WTC11 (cell line): ENCODE measurements around the gene MS4A6A. TPM values are rescaled to one million over a fixed set of nuclear protein-coding genes. Genes with fewer than 3 reads are reported as not detected.

Experiments
- ATAC-seq: fragments of 200-7000 bp; cut with Tn5 transposase; 2 replicates; pipeline ENCODE4 v1.10.0; 2021; ENCODE audit warnings: mild to moderate bottlenecking, moderate library complexity
- CTCF ChIA-PET: fragments of 300-600 bp; sonication (Branson Sonifier 250); formaldehyde crosslinking; loops from one replicate; lab custom pipeline; 2021; ENCODE audit warnings: antibody characterized with exemption; lab: Charles Lee
- POLR2A ChIA-PET: fragments of 350-600 bp; sonication (Branson Sonifier 250); formaldehyde crosslinking; loops from one replicate; lab custom pipeline; 2021; ENCODE audit warnings: antibody characterized with exemption; lab: Charles Lee
- DNase-seq: peaks from one replicate; pipeline ENCODE4 v3.0.0; 2021; ENCODE audit warnings: low spot score
- H3K27ac Mint-ChIP-seq: 2 replicates; pipeline ENCODE4 v1.8.0; 2021; ENCODE audit warnings: mixed read lengths
- H3K27me3 Mint-ChIP-seq: 2 replicates; pipeline ENCODE4 v1.8.0; 2021; ENCODE audit warnings: low read depth, mild to moderate bottlenecking, moderate library complexity, mixed read lengths
- H3K36me3 Mint-ChIP-seq: 2 replicates; pipeline ENCODE4 v1.8.0; 2021; ENCODE audit warnings: mixed read lengths
- H3K4me1 Mint-ChIP-seq: 2 replicates; pipeline ENCODE4 v1.8.0; 2022; ENCODE audit warnings: mixed read lengths
- H3K4me3 Mint-ChIP-seq: 2 replicates; pipeline ENCODE4 v1.8.0; 2021; ENCODE audit warnings: mild to moderate bottlenecking, moderate library complexity, mixed read lengths
- H3K9me3 Mint-ChIP-seq: 2 replicates; pipeline ENCODE4 v1.8.0; 2021; ENCODE audit warnings: mixed read lengths
- FOXJ3 ChIP-seq: sonication (generic); formaldehyde crosslinking; IDR thresholded peaks from 2 replicates; pipeline ENCODE4 v1.9.0; 2021; ENCODE audit warnings: missing genetic modification reagents, mild to moderate bottlenecking, borderline replicate concordance
- GABPB1 ChIP-seq: sonication (generic); formaldehyde crosslinking; IDR thresholded peaks from 2 replicates; pipeline ENCODE4 v1.8.1; 2023; ENCODE audit warnings: mild to moderate bottlenecking, missing genetic modification reagents
- GRHL2 ChIP-seq: fragments of 250-450 bp; sonication (Bioruptor Pico); IDR thresholded peaks from 2 replicates; pipeline ENCODE4 v1.8.0; 2022; ENCODE audit warnings: mild to moderate bottlenecking, moderate library complexity; ENCODE audit not compliant: insufficient replicate concordance, severe bottlenecking
- JAZF1 ChIP-seq: fragments of 250-450 bp; sonication (Bioruptor Pico); IDR thresholded peaks from 2 replicates; pipeline ENCODE4 v1.9.0; 2021; ENCODE audit warnings: moderate library complexity, mild to moderate bottlenecking, inconsistent platforms
- KAT7 ChIP-seq: sonication (generic); formaldehyde crosslinking; IDR thresholded peaks from 2 replicates; pipeline ENCODE4 v1.8.1; 2023; ENCODE audit warnings: missing genetic modification reagents, mild to moderate bottlenecking, borderline replicate concordance
- MLX ChIP-seq: sonication (generic); formaldehyde crosslinking; IDR thresholded peaks from 2 replicates; pipeline ENCODE4 v1.8.1; 2023; ENCODE audit warnings: mild to moderate bottlenecking, missing genetic modification reagents, moderate library complexity
- MYBL2 ChIP-seq: sonication (generic); formaldehyde crosslinking; IDR thresholded peaks from 2 replicates; pipeline ENCODE4 v1.8.1; 2023; ENCODE audit warnings: mild to moderate bottlenecking, moderate library complexity, missing genetic modification reagents
- OVOL2 ChIP-seq: fragments of 250-450 bp; sonication (Bioruptor Pico); IDR thresholded peaks from 2 replicates; pipeline ENCODE4 v1.9.0; 2021; ENCODE audit warnings: mild to moderate bottlenecking, borderline replicate concordance
- PREB ChIP-seq: sonication (generic); formaldehyde crosslinking; IDR thresholded peaks from 2 replicates; pipeline ENCODE4 v1.8.1; 2022; ENCODE audit warnings: mild to moderate bottlenecking, missing genetic modification reagents, moderate library complexity, borderline replicate concordance
- PRRX2 ChIP-seq: fragments of 250-450 bp; sonication (Bioruptor Pico); IDR thresholded peaks from 2 replicates; pipeline ENCODE4 v1.8.0; 2021; ENCODE audit warnings: mild to moderate bottlenecking
- SMAD4 ChIP-seq: sonication (generic); formaldehyde crosslinking; IDR thresholded peaks from 2 replicates; pipeline ENCODE4 v1.8.0; 2022; ENCODE audit warnings: mild to moderate bottlenecking, missing genetic modification reagents
- TCF7 ChIP-seq: sonication (generic); formaldehyde crosslinking; IDR thresholded peaks from 2 replicates; pipeline ENCODE4 v1.8.0; 2022; ENCODE audit warnings: mild to moderate bottlenecking, low read depth, missing genetic modification reagents, moderate library complexity
- TP53 ChIP-seq: sonication (generic); formaldehyde crosslinking; IDR thresholded peaks from 2 replicates; pipeline ENCODE4 v1.8.1; 2023; ENCODE audit warnings: mild to moderate bottlenecking, missing genetic modification reagents
- ZNF121 ChIP-seq: sonication (generic); formaldehyde crosslinking; IDR thresholded peaks from 2 replicates; pipeline ENCODE4 v1.8.0; 2023; ENCODE audit warnings: missing genetic modification reagents
- ZNF232 ChIP-seq: sonication (generic); formaldehyde crosslinking; IDR thresholded peaks from 2 replicates; pipeline ENCODE4 v1.8.0; 2022; ENCODE audit warnings: mild to moderate bottlenecking, missing genetic modification reagents
- ZNF317 ChIP-seq: sonication (generic); formaldehyde crosslinking; IDR thresholded peaks from 2 replicates; pipeline ENCODE4 v1.8.1; 2023; ENCODE audit warnings: low read depth, mild to moderate bottlenecking, moderate library complexity, missing genetic modification reagents, borderline replicate concordance
- ZNF416 ChIP-seq: fragments of 250-450 bp; sonication (Bioruptor Pico); IDR thresholded peaks from 2 replicates; pipeline ENCODE4 v1.9.0; 2021; ENCODE audit warnings: mild to moderate bottlenecking, inconsistent platforms
- total RNA-seq: library from RNA; stranded (reverse); gene quantifications from 3 replicates; pipeline ENCODE4 v1.2.3, GENCODE V29; 2021
- TF ChIP-seq, protein P1 (sequence below): fragments of 250-450 bp; sonication (Bioruptor Pico); IDR thresholded peaks from 2 replicates; pipeline ENCODE4 v2.1.2; 2022; ENCODE audit warnings: mild to moderate bottlenecking, moderate library complexity
- TF ChIP-seq, protein P2 (sequence below): sonication (generic); formaldehyde crosslinking; IDR thresholded peaks from 2 replicates; pipeline ENCODE4 v1.8.1; 2023; ENCODE audit warnings: mild to moderate bottlenecking, missing genetic modification reagents, borderline replicate concordance
- TF ChIP-seq, protein P3 (sequence below): sonication (generic); formaldehyde crosslinking; IDR thresholded peaks from 2 replicates; pipeline ENCODE4 v1.8.0; 2022; ENCODE audit warnings: missing genetic modification reagents

MS4A6A gene
- total RNA-seq, 1 experiment from 2014 or later, result 0.39 TPM

- TF ChIP-seq, protein P1, sequence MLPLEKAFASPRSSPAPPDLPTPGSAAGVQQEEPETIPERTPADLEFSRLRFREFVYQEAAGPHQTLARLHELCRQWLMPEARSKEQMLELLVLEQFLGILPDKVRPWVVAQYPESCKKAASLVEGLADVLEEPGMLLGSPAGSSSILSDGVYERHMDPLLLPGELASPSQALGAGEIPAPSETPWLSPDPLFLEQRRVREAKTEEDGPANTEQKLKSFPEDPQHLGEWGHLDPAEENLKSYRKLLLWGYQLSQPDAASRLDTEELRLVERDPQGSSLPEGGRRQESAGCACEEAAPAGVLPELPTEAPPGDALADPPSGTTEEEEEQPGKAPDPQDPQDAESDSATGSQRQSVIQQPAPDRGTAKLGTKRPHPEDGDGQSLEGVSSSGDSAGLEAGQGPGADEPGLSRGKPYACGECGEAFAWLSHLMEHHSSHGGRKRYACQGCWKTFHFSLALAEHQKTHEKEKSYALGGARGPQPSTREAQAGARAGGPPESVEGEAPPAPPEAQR (CRISPR knock-in tag), result no peak
- no peak for TF ChIP-seq MLX (CRISPR knock-in tag)
- no peak for TF ChIP-seq ZNF317
- TF ChIP-seq GABPB1 (CRISPR knock-in tag), result no peak
Observed at GRCh38 chr11:60128376-60128775, 54.5 kb downstream of the MS4A6A start (continued).

- Mint-ChIP-seq H3K27me3 (no peaks in the 10 kb centered on the region), H3K4me3 (no peak overlapping the region), H3K27ac (no peak overlapping the region), H3K36me3 (no peaks in the 10 kb centered on the region), H3K4me1 (peaks cover 36% of the 10 kb centered on the region), H3K9me3 (peaks cover 9% of the 10 kb centered on the region; the same call in 1 of the 2 replicates)
- TF ChIP-seq ZNF317, result no peak
- TF ChIP-seq, protein P1 (CRISPR knock-in tag), result no peak
- TF ChIP-seq FOXJ3 (CRISPR knock-in tag), result no peak
- TF ChIP-seq MYBL2 (CRISPR knock-in tag), result no peak
- no peak for TF ChIP-seq ZNF416 (CRISPR knock-in tag)
- no peak for TF ChIP-seq TP53 (CRISPR knock-in tag)
- TF ChIP-seq OVOL2 (CRISPR knock-in tag), result no peak
- TF ChIP-seq SMAD4 (CRISPR knock-in tag), result no peak
- no peak for TF ChIP-seq ZNF121
- CTCF ChIA-PET, result no interaction called here
- ATAC-seq (no peak), DNase-seq (no peak)
- POLR2A ChIA-PET, result interaction anchor here (0.6 kb wide), 1 partner anchor 377 kb away, joined by 3 read pairs; no protein-coding TSS in a partner anchor
Observed at GRCh38 chr11:60127311-60127811, 55.5 kb downstream of the MS4A6A start.

DNA sequence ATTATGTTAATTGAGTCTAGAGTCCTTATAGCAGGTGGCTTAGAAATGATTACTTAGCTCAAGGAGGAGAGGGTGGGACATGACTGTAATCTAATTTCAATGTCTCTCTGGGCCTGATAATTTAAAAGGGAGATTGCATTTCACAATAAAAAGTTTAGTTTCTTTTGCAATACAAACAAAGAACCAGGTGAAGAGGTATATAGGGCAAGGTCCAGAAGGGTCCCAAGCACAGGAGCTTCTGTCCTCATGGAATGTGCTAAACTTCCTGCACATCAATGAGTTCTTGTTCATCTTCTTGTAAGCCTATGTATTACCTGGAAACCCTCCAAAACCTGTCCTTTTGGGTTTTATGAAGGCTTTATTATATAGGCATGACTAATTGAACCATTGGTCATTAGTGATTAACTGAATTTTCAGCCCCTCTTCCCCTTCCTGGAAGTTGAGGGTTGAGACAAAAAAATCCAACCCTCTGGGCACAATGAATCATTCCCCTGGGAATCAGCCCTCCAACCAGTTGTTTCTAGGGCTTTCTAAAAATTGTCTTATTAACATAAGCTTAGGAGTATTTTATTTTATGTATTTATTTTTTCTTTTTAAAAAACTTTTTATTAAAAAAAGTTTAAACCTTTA, 56.8 kb downstream of the MS4A6A start:
- Mint-ChIP-seq H3K9me3 (peaks cover 9% of the 10 kb centered on the region; the same call in 1 of the 2 replicates), H3K4me3 (no peak overlapping the region), H3K27me3 (no peaks in the 10 kb centered on the region), H3K4me1 (peaks cover 42% of the 10 kb centered on the region), H3K36me3 (no peaks in the 10 kb centered on the region), H3K27ac (no peak overlapping the region)
- DNase-seq (no peak), ATAC-seq (no peak)
- ChIA-PET POLR2A (no interaction called here), CTCF (interaction anchor here (0.6 kb wide), 1 partner anchor 207 kb away, joined by 3 read pairs; no protein-coding TSS in a partner anchor)
- no peak for TF ChIP-seq JAZF1 (CRISPR knock-in tag)
- no peak for TF ChIP-seq KAT7 (CRISPR knock-in tag)
- no peak for TF ChIP-seq GRHL2
- TF ChIP-seq, protein P2, sequence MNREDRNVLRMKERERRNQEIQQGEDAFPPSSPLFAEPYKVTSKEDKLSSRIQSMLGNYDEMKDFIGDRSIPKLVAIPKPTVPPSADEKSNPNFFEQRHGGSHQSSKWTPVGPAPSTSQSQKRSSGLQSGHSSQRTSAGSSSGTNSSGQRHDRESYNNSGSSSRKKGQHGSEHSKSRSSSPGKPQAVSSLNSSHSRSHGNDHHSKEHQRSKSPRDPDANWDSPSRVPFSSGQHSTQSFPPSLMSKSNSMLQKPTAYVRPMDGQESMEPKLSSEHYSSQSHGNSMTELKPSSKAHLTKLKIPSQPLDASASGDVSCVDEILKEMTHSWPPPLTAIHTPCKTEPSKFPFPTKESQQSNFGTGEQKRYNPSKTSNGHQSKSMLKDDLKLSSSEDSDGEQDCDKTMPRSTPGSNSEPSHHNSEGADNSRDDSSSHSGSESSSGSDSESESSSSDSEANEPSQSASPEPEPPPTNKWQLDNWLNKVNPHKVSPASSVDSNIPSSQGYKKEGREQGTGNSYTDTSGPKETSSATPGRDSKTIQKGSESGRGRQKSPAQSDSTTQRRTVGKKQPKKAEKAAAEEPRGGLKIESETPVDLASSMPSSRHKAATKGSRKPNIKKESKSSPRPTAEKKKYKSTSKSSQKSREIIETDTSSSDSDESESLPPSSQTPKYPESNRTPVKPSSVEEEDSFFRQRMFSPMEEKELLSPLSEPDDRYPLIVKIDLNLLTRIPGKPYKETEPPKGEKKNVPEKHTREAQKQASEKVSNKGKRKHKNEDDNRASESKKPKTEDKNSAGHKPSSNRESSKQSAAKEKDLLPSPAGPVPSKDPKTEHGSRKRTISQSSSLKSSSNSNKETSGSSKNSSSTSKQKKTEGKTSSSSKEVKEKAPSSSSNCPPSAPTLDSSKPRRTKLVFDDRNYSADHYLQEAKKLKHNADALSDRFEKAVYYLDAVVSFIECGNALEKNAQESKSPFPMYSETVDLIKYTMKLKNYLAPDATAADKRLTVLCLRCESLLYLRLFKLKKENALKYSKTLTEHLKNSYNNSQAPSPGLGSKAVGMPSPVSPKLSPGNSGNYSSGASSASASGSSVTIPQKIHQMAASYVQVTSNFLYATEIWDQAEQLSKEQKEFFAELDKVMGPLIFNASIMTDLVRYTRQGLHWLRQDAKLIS (CRISPR knock-in tag), result no peak
- TF ChIP-seq PREB (CRISPR knock-in tag), result no peak
- no peak for TF ChIP-seq PRRX2 (CRISPR knock-in tag)
- TF ChIP-seq, protein P3, sequence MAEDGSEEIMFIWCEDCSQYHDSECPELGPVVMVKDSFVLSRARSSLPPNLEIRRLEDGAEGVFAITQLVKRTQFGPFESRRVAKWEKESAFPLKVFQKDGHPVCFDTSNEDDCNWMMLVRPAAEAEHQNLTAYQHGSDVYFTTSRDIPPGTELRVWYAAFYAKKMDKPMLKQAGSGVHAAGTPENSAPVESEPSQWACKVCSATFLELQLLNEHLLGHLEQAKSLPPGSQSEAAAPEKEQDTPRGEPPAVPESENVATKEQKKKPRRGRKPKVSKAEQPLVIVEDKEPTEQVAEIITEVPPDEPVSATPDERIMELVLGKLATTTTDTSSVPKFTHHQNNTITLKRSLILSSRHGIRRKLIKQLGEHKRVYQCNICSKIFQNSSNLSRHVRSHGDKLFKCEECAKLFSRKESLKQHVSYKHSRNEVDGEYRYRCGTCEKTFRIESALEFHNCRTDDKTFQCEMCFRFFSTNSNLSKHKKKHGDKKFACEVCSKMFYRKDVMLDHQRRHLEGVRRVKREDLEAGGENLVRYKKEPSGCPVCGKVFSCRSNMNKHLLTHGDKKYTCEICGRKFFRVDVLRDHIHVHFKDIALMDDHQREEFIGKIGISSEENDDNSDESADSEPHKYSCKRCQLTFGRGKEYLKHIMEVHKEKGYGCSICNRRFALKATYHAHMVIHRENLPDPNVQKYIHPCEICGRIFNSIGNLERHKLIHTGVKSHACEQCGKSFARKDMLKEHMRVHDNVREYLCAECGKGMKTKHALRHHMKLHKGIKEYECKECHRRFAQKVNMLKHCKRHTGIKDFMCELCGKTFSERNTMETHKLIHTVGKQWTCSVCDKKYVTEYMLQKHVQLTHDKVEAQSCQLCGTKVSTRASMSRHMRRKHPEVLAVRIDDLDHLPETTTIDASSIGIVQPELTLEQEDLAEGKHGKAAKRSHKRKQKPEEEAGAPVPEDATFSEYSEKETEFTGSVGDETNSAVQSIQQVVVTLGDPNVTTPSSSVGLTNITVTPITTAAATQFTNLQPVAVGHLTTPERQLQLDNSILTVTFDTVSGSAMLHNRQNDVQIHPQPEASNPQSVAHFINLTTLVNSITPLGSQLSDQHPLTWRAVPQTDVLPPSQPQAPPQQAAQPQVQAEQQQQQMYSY (CRISPR knock-in tag), result no peak
- no peak for TF ChIP-seq TCF7
- TF ChIP-seq ZNF232 (CRISPR knock-in tag), result no peak
